ENCODE data around the gene FGD3.

FGD3 gene

GRCh38 chr9:92960561-92961290, 13.4 kb downstream of the FGD3 start:
- no peak for DNase-seq

- no peak for DNase-seq
Measured at GRCh38 chr9:92961627-92962302, 14.4 kb downstream of the FGD3 start.

- DNase-seq = no peak
Measured at GRCh38 chr9:92962303-92962649, 15.0 kb downstream of the FGD3 start.

GRCh38 chr9:92962846-92963245, 15.5 kb downstream of the FGD3 start:
- DNase-seq = no peak

- peak; percentile 55 for DNase-seq
Measured at GRCh38 chr9:92963831-92964606, 16.7 kb downstream of the FGD3 start.

GRCh38 chr9:92964607-92965060, 17.3 kb downstream of the FGD3 start:
- DNase-seq = peak; percentile 17

- DNase-seq = no peak
Measured at GRCh38 chr9:92965061-92965758, 17.9 kb downstream of the FGD3 start.

- no peak for DNase-seq
Measured at GRCh38 chr9:92965759-92966517, 18.6 kb downstream of the FGD3 start.

GRCh38 chr9:92966518-92966800, 19.1 kb downstream of the FGD3 start:
- DNase-seq = no peak

- DNase-seq = no peak
Measured at GRCh38 chr9:92968081-92968480, 20.8 kb downstream of the FGD3 start.

- no peak for DNase-seq
Measured at GRCh38 chr9:92969516-92970466, 22.5 kb downstream of the FGD3 start.

- no peak for DNase-seq
Measured at GRCh38 chr9:92970467-92970923, 23.2 kb downstream of the FGD3 start.

GRCh38 chr9:92971121-92971520, 23.8 kb downstream of the FGD3 start:
- DNase-seq = no peak

- DNase-seq = no peak
Measured at GRCh38 chr9:92971776-92972175, 24.5 kb downstream of the FGD3 start.

GRCh38 chr9:92973700-92974099, 26.4 kb downstream of the FGD3 start:
- DNase-seq = no peak

- DNase-seq = no peak
Measured at GRCh38 chr9:92974161-92974661, 26.9 kb downstream of the FGD3 start.

- no peak for DNase-seq
Measured at GRCh38 chr9:92974761-92975755, 27.7 kb downstream of the FGD3 start.

GRCh38 chr9:92976431-92976830, 29.1 kb downstream of the FGD3 start:
- DNase-seq = no peak

GRCh38 chr9:92977279-92977678, 30.0 kb downstream of the FGD3 start:
- no peak for DNase-seq
